GM10248 (cell line): Measurements from ENCODE around the gene CCND1.

ENCODE experiments used
- CTCF ChIA-PET: fragments of 300-600 bp; sonication (Branson Sonifier 250); formaldehyde crosslinking; extraction: SDS; loops from one replicate; lab custom pipeline; 2021; ENCODE audit warnings: antibody characterized with exemption; lab: Yijun Ruan, JAX
- POLR2A ChIA-PET: fragments of 350-650 bp; sonication (Branson Sonifier 250); formaldehyde crosslinking; extraction: SDS; loops from one replicate; lab custom pipeline; 2020; ENCODE audit warnings: antibody characterized with exemption; lab: Yijun Ruan, JAX
- DNase-seq: peaks from one replicate; pipeline ENCODE4 v3.0.0; 2012; ENCODE audit errors: extremely low spot score
- CTCF ChIP-seq: IDR thresholded peaks from 2 replicates; pipeline ENCODE4 v1.5.1; 2012; ENCODE audit warnings: mild to moderate bottlenecking, low read depth; ENCODE audit errors: extremely low read depth, missing control alignments, control extremely low read depth

CCND1 gene

GRCh38 chr11:69702239-69702691 is 61.3 kb downstream of the CCND1 start:
- CTCF ChIA-PET, result no interaction called here
- POLR2A ChIA-PET, result no interaction called here
- DNase-seq, result no peak
- TF ChIP-seq CTCF, result no peak

GRCh38 chr11:69702769-69703452 is 62.0 kb downstream of the CCND1 start:
- no peak for DNase-seq
- TF ChIP-seq CTCF, result no peak

GRCh38 chr11:69703453-69703767 is 62.5 kb downstream of the CCND1 start:
- CTCF ChIA-PET, result no interaction called here
- DNase-seq, result no peak
- POLR2A ChIA-PET, result no interaction called here
- TF ChIP-seq CTCF, result no peak

More at GRCh38 chr11:69702769-69703452, 62.0 kb downstream of the CCND1 start:
- ChIA-PET POLR2A (no interaction called here), CTCF (no interaction called here)
